H54 (cell line): ENCODE results near the gene ICAM2.

ENCODE experiments used
- DNase-seq: peaks from one replicate; pipeline ENCODE4 v3.0.0; 2011; ENCODE audit warnings: low spot score, mixed read lengths; ENCODE audit not compliant: insufficient read length
- FAIRE-seq: peaks from 3 replicates; lab custom pipeline; 2011; peaks lifted over from hg19 to GRCh38; lab: Jason Lieb, UNC
- POLR2A ChIP-seq: IDR thresholded peaks from 2 replicates; pipeline ENCODE4 v1.6.1; 2011; ENCODE audit warnings: low read depth, mild to moderate bottlenecking, low read length

The ICAM2 gene

DNA sequence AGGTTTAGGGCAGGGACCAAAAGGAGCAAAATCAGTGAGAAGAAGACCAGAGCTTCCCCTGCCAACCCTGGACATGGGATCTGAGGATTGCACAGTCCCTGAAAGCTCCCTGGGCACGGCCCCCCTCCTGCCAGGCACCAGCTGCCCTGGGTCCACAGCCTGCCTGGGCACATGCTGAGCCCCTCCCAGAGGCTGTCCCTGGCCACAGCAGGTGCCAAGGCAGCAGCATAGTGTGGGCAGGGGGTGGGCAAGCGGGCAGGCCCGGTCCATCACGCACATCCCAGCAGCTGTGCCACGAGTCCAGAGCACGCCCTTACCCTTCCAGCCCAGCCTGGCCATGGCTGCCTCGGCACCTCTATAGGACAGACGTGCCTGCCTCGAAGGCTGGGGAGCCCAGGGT is 60.4 kb downstream of the ICAM2 start:
- no peak for TF ChIP-seq POLR2A
- DNase-seq (no peak), FAIRE-seq (no peak)

GRCh38 chr17:63956296-63956920 is 64.0 kb downstream of the ICAM2 start:
- peak; percentile 33 for FAIRE-seq
- TF ChIP-seq POLR2A: no peak
- DNase-seq: peak; percentile 79

GRCh38 chr17:63955791-63956190 is 64.6 kb downstream of the ICAM2 start:
- TF ChIP-seq POLR2A: no peak
- FAIRE-seq (no peak), DNase-seq (no peak)

- no peak for FAIRE-seq
- DNase-seq: no peak
- no peak for TF ChIP-seq POLR2A
Measured at GRCh38 chr17:63955232-63955631, 65.2 kb downstream of the ICAM2 start.

DNA sequence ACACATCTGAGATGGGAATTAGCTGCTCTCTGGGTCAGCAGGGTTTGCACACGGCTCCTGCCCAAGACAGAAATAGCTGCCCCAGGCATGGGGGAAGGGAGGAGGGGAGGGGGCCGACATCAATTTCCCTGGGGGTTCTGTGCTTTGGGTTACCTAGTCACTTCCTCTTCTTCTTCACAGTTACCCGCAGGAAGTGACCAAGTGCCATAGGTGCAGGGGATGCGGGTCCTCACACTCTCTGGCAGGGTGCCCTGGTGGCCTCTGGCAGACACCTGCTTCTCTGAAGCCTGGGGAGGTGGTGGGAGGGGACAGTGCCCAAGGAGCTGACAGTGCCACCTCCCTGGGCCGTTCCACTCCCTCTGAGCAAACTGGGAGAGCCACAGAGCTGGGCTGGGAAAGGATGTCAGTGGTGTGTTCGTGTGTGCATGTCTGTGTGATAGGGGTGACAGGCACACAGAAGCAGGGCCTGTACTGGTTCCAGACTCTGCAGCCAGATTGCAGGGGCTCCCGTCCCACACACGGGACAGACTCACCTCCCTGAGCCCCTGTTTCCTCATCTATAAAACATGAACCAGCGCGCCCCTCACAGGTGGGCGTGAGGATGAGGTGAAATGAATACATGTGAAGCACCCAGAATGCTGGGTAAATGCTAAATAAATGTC is 65.9 kb downstream of the ICAM2 start:
- DNase-seq: no peak
- TF ChIP-seq POLR2A: no peak

More for the DNA sequence above, 65.9 kb downstream of the ICAM2 start:
- no peak for FAIRE-seq
